ENCODE measurements around the gene CCDC158.

DNA sequence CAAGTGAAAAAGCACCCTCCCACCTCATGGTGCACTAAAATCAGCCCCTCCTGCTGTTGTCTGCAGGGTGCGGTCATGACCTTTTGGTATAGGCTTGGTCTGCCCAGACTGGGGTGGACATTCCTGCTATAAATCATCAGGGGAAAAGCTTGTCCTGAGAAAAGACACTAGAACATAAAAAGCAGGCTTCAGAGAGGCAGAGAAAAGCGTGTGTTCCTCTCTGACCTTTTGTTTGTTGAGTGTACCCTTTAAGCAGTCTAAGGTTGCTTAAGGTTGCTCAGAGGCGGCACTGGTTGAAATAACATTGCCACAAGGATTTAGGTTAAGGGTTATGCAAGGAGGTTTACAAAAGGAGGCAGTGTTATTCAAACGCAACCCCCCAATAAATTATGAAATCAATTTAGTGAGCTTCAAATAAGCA is 43.5 kb downstream of the CCDC158 start:
- TF ChIP-seq POLR2A (IDR thresholded peaks at IDR 0.05) = no peak
- TF ChIP-seq, protein P1, sequence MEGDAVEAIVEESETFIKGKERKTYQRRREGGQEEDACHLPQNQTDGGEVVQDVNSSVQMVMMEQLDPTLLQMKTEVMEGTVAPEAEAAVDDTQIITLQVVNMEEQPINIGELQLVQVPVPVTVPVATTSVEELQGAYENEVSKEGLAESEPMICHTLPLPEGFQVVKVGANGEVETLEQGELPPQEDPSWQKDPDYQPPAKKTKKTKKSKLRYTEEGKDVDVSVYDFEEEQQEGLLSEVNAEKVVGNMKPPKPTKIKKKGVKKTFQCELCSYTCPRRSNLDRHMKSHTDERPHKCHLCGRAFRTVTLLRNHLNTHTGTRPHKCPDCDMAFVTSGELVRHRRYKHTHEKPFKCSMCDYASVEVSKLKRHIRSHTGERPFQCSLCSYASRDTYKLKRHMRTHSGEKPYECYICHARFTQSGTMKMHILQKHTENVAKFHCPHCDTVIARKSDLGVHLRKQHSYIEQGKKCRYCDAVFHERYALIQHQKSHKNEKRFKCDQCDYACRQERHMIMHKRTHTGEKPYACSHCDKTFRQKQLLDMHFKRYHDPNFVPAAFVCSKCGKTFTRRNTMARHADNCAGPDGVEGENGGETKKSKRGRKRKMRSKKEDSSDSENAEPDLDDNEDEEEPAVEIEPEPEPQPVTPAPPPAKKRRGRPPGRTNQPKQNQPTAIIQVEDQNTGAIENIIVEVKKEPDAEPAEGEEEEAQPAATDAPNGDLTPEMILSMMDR (IDR thresholded peaks at IDR 0.05) = no peak

Data from heart left ventricle (tissue), 13 donors.